ENCODE measurements around the gene POLDIP2. TPM values are rescaled to one million over a fixed set of nuclear protein-coding genes. Genes with fewer than 3 reads are reported as not detected.

The POLDIP2 gene
- total and polyA plus RNA-seq, 2 of the 4 experiments (the other 2 are of a cell fraction), result 66.7 to 77.8 TPM

- Histone ChIP-seq H3K18ac (ENCODE audit: low read depth, low read length) (no peak overlapping the region), H3K9me1 (ENCODE audit: insufficient read depth, low read length) (peaks cover 19% of the 10 kb centered on the region; the same call in 1 of the 2 replicates), H4K91ac (ENCODE audit: insufficient read depth, low read depth, low read length) (no peak overlapping the region), H3K4me1 (ENCODE audit: control insufficient read depth, insufficient read depth, low read length) (peaks cover 9% of the 10 kb centered on the region), H3K27me3 (ENCODE audit: control insufficient read depth, insufficient read depth, low read length) (no peaks in the 10 kb centered on the region), H3K4ac (ENCODE audit: low read depth, low read length) (no peak overlapping the region), H3K4me3 (ENCODE audit: insufficient read depth, low read depth, low read length) (no peak overlapping the region), H2BK15ac (ENCODE audit: low read depth, low read length) (no peak overlapping the region), H3K79me1 (ENCODE audit: low read depth in 1 of 2, low read length in 2 of 2) (no peaks in the 10 kb centered on the region), H3K36me3 (ENCODE audit: control insufficient read depth, insufficient read depth, low read length) (peaks cover 32% of the 10 kb centered on the region), H3K4me2 (ENCODE audit: low read depth, low read length) (no peak overlapping the region), H3K27ac (ENCODE audit: insufficient read depth, low read length) (no peak overlapping the region), H2AK9ac (replicated peaks; ENCODE audit: low read depth, low read length, poor library complexity) (no peak overlapping the region), H2BK5ac (ENCODE audit: low read depth, low read length, poor library complexity, severe bottlenecking) (no peak overlapping the region), H2AFZ (replicated peaks; ENCODE audit: low read length, poor library complexity) (no peak overlapping the region), H4K20me1 (ENCODE audit: insufficient read depth, low read length) (no peaks in the 10 kb centered on the region), H3K56ac (ENCODE audit: extremely low read depth, insufficient read depth, low read length) (no peak overlapping the region), H2AK5ac (ENCODE audit: low read depth, low read length) (peak overlapping the region; percentile 16; the same call in 1 of the 2 replicates), H4K8ac (ENCODE audit: low read depth in 2 of 2, low read length in 2 of 2) (no peak overlapping the region), H2BK120ac (ENCODE audit: low read depth, low read length) (no peak overlapping the region), H3K14ac (replicated peaks; ENCODE audit: low read depth, low read length) (no peak overlapping the region), H3K9ac (ENCODE audit: low read depth, low read length) (no peak overlapping the region), H4K5ac (ENCODE audit: low read depth, low read length) (no peak overlapping the region), H2BK20ac (ENCODE audit: low read depth, low read length) (no peak overlapping the region), H3K23ac (ENCODE audit: low read depth, low read length) (no peak overlapping the region), H3K9me3 (ENCODE audit: control insufficient read depth, insufficient read depth, low read length) (no peaks in the 10 kb centered on the region)
- no peak for TF ChIP-seq ELK1 (IDR thresholded peaks at IDR 0.05; ENCODE audit: borderline replicate concordance, low read depth, low read length)
- TF ChIP-seq USF2 (IDR thresholded peaks at IDR 0.05; ENCODE audit: low read depth, low read length), result no peak
- no peak for TF ChIP-seq CHD1 (IDR thresholded peaks at IDR 0.05; ENCODE audit: low read depth, low read length)
- TF ChIP-seq SMC3 (IDR thresholded peaks at IDR 0.05; ENCODE audit: low read depth, low read length), result no peak
- TF ChIP-seq RFX5 (IDR thresholded peaks at IDR 0.05; ENCODE audit: low read depth, low read length), result no peak
- TF ChIP-seq MXI1 (IDR thresholded peaks at IDR 0.05; ENCODE audit: borderline replicate concordance, low read depth, low read length), result no peak
- no peak for TF ChIP-seq CEBPB (IDR thresholded peaks at IDR 0.05; ENCODE audit: low read depth, low read length)
- TF ChIP-seq BHLHE40 (IDR thresholded peaks at IDR 0.05; ENCODE audit: low read depth, low read length), result no peak
- TF ChIP-seq POLR2A (IDR thresholded peaks at IDR 0.05; ENCODE audit: low read depth, low read length), result no peak
- no peak for TF ChIP-seq CTCF (conservative IDR thresholded peaks at IDR 0.05; ENCODE audit: low read depth, low read length)
- TF ChIP-seq RAD21 (IDR thresholded peaks at IDR 0.05; ENCODE audit: low read length), result no peak
- TF ChIP-seq MAFK (IDR thresholded peaks at IDR 0.05; ENCODE audit: low read depth, low read length), result no peak
- no peak for TF ChIP-seq MAZ (IDR thresholded peaks at IDR 0.05; ENCODE audit: borderline replicate concordance, low read depth, low read length)
- intact Hi-C loops (cut with micrococcal nuclease), result no loop called here
- WGBS, 2 experiments (ENCODE audit: extremely low coverage in 2 of 2, insufficient read length in 1 of 2), result no CpG with 5 or more reads among the region's 6 CpGs
- dilution Hi-C loops (cut with HindIII; ENCODE audit: low sequenced_read_pairs, unreplicated experiment), result no loop called here
- BruUV-seq (replicated peaks), result no TSS peak
- POLR2A ChIA-PET (ENCODE audit: unreplicated experiment), result no interaction called here
- DNase-seq (no peak), ATAC-seq (ENCODE audit: low read depth) (no peak)
- CTCF ChIA-PET, result no interaction called here
- in situ Hi-C loops (cut with MboI; ENCODE audit: low sequenced_read_pairs), result no loop called here
These were observed 38.6 kb upstream of the POLDIP2 start for GRCh38 chr17:28395968-28396367.

Measured in IMR-90 (cell line).